NCI-H1694 (cell line): Measurements from ENCODE around the gene ZCCHC7.

Experiments
- DNase-seq: peaks from one replicate; lab custom pipeline; 2025; lab: John Stamatoyannopoulos, UW

Gene ZCCHC7

DNA sequence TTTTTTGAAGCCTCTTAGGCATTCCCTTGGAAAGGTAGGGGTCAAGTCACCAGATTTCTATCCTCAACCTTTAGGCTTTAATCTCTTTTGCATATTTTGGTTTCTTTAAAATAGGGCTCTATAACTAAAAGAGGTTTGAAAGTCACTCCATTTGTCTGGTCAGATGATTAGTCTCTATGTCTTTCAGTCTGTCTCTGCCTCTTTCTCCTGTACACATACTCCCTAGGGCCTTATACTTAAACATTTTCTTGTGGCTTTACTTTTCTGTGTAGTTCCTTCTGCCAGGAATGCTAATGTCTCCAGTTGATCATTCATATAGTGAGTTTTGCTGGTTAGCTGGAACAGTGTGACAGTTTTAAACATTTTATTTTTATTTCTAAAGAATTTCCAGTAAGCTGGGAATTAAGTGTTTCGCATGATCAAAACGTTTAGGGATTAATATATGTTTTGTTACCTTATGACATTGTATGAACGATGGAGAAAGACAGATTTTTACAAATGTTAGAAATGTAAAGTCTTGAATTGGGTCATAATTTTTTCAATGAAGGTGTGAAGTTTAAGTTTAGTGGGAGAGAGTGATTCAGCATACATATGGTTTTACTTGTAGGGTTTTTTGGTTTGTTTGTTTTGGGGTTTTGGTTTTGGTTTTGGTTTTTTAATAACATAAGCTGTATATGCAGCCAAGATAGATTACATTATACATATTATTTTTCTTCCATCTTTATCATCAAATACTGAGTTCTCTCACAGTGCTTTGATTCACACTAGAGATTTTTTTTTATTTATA, 90.6 kb downstream of the ZCCHC7 start:
- no peak for DNase-seq

DNA sequence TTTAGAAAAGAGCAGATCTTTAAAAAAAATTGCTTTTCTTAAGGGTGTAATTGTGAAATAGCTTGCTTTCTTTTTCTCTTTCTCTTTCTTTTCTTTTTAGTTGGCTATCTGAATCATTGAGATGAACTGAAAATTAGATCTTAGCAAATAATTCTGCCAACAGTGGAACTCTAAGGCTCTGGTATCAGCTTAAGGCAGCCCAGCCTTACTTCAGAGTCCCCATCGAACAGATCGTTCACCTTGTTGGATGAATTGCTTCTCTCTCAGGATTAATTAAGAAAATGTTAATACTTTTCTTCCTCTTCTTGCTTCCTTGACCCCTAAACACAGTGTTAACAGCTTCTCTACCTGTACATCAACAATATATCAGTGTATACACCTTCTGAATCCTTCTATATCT, 92.1 kb downstream of the ZCCHC7 start:
- no peak for DNase-seq

DNA sequence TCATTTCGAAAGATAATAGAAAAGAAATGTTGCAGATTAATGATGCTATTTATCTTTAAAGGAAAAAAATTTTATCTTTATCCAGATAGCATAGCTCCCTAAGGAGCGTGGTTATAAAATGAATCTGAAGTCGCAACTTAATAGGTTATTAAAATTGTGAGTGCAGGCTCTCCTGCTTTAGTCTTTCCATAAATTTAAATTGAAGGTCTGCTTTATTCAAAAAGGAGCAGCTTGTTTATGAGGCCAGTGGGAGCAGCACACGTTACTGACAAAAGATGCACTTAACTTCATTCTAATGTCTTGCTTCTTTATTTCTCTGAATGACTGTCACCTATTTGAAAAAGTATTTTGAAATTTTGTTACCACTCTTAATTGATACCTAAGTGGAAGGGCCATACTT, 95.0 kb downstream of the ZCCHC7 start:
- DNase-seq, result no peak

DNA sequence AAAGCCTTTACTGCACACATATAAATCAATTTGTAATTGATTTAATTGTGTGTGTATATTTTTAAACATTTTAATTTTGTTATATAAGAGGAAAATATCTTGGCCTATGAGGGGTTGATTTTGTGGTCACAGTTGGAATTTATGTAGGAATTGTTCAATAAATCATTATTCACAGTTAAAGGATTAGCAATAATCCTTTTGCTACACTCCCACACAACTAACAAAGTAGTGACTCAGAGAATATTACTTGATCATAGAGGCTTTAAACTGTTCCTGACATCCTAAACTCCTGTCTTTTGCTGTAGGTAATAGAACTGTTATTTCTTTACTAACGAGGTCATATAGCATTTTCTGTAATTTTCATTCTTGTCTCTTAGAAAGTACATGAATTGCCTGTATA, 95.5 kb downstream of the ZCCHC7 start:
- no peak for DNase-seq

DNA sequence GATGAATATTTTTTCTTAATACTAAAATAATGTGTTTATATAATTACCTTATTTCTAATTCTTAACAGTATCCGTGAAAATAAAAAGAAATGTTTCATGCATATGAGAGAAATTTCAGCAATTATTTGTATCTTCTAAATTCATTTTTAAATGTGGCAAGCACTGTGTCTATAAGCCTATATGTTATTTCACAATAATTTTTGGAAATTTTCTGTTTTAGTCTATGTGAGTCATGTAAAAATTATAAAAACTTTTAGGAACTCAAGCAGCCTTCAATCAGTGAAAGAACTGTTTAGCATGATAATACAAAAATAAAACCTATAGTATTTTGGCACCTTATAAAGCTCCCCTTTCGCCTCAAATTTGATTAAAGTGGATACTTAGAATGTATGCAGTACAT, 96.8 kb downstream of the ZCCHC7 start:
- DNase-seq, result no peak

DNA sequence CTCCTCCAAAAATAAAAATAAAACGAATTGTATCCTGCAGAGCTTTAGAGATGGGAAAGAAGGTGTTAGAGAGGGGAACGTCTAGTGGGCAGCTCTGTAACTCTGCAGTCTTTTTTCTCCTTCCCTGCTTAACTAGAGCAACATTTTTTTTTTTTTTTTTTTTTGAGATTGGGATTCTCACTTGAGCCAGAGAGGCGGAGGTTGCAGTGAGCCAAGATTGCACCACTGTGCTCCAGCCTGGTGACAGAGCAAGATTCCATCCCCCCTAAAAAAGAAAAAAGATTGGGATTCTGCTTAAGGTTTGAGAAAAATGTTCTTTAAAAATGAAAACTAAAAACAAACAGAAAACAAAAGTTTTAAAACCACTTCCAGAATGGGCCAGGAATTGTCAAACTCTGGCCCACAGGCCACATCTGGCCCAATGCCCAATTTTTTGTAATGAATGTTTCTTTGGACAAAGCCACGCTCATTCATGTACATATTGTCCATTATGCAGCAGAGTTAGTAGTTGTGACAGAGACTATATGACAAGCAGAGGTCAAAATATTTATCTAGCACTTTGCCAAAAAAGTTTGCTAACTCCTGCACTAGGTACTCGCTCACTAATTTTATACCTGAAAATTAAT, 98.5 kb downstream of the ZCCHC7 start:
- no peak for DNase-seq

DNA sequence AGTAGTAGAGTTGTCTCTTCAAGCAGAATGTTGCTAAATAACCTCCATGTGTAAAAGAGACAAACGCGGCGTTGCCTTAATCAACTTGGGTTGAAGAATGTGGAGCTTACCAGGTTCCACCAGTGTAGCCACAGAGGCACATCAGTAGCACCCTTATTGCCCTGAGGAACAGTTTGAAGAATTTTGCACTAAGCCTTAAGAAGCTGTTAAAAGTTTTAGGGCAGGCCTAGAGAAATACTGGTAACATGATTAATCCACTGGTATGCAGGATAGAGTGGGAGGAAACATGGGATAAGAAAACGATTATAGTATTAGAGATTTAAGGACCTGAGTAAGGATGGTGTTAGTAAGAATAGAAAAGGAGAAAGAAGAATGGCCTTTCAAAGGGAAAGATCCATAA, 100.6 kb downstream of the ZCCHC7 start:
- DNase-seq, result no peak

DNA sequence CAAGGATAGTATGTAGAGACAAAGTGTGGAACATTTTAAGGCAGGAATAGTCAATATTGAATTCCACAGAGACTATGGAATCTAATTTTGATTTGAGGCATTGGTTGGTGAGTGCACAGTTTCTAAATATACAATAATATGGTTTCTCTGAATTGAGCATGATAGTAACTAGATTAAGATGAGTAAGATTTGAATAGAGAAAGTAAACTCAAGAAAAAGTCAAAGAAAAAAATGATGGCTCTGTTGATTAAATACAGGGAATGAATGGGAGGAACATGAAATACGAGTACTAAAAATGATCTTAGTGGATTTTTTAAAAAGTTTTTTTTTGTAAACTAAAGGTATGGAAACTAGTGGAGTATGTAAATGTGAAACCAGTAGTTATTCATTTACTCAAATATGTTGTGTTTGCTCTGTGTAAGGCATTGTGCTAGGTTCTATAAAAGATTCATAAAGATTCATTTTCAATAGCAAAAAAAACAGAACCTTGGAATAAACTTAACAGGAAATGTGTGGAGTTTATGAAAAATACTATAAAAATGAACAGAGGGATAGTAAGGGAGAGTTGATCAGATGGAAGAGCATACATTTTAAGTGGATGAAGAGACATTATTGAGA, 101.2 kb downstream of the ZCCHC7 start:
- DNase-seq, result no peak

DNA sequence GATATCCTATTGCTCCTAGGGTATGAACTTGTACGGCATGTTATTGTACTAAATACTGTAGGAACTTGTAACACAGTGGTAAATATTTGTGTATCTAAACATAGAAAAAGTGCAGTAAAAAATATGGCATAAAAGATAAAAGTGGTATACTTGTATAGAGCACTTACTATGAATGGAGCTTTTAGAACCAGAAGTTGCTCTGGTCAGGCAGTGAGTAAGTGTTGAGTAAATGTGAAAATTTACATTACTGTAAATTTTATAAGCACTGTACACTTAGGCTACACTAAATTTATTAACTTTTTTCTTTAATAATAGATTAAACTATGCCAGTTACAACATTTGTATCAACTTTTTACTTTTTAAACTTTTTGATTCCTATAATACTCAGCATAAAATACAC, 109.1 kb downstream of the ZCCHC7 start:
- no peak for DNase-seq

DNA sequence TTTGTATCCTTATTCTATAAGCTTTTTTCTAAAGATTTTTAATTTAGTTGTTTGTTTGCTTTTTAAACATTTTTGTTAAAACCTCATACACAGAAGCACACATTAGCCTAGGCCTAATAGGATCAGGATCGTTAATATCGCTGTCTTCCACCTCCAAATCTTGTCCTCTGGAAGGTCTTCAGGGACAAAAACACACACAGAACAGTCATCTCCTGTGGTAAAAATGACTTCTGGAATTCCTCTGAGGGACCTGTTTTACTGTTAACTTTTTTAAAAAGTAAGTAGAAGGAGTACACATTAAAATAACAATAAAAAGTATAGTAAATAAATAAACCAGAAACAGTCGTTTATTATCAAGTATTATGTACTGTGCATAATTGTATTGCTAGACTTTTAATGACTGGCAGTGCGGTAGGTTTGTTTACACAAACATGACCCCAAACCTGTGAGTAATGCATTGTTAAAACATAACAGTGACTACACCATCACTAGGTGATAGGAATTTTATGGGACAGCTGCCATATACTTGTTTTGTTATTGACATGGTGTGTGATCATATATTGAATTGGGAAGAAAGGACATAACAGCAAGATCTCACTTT, 109.6 kb downstream of the ZCCHC7 start:
- no peak for DNase-seq

DNA sequence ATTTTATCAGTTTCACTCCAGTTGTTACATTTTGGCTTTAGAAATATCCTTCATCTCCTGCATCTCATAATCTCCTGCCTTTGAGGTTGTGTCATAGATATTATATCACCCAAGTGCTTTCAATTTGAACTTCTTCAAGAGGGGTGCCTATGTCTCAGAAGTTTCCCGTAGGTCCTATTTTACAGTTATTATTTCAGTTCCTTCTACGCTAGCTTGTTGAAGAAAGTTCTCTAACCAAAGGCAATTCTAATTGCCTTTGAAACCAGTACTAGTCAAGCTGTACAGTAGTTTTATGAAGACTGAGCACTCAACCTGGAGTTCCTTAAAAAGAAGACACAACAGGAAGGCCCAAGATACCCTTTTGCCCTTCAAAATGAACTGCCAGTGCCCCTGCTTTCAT, 116.4 kb downstream of the ZCCHC7 start:
- no peak for DNase-seq

DNA sequence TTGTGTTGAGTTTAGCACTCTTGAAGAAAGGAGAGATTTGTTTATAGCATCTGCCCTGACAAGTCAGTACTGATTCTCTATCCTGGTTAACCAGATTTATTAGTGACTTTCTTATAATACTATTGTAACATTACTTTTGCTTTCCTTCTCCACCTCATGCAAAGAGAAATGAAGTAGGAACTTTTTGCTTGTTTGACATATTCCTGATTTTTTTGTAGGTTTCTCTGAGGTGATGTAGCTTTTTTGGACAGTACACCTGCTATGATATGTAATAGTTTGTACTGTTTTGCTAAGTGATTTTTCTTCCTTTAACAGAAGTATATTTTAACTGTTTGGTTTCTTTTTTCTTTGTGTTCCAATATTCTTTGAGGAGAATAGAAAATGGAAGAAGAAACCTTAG, 117.7 kb downstream of the ZCCHC7 start:
- no peak for DNase-seq

DNA sequence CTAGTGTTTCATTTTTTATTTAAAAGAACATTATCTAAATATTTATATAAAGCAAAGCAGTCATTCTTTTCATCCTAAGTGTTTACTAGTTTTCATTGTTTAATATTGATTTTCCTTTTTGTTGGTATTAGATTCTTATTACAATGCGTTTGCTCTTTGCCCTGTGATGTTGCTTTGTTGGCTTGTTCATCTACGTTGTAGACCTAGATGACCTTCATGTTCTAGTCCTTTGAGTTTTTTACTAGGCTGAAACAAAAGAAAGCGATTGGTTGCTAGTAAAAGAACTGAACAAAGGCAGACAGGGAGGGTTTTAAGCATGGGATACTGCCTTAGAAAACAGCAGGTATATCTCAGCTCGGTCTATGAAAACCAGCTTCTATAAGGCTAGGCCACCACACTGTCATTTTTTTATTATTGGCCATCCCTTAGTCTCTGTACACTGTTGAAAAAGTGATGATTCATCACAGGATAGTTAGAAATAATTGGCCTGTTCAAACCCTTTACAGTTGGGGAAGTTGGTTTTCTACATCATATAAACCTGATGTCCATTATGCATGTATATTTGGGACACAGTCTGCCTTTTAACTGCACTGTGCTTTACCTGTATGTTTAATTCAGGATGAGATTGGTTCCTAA, 119.0 kb downstream of the ZCCHC7 start:
- DNase-seq, result no peak

DNA sequence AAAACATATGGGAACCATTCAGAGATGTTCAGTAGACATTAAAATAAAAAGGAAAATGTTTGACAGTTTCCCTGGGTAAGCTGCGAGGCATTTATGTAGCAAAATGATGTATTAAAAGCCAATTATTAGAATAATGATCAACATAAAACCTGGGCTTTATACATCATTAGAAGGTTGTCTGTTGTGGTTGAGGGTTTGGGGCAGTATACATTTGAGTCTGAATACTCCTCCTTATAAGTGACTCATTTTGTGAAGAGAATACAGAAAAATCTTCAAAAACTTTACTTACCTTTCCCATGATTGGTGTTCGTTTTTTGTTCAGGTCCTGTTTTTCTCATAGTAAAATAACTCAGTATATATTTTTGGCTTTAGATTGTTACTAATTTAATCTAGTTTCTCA, 119.5 kb downstream of the ZCCHC7 start:
- DNase-seq, result no peak

DNA sequence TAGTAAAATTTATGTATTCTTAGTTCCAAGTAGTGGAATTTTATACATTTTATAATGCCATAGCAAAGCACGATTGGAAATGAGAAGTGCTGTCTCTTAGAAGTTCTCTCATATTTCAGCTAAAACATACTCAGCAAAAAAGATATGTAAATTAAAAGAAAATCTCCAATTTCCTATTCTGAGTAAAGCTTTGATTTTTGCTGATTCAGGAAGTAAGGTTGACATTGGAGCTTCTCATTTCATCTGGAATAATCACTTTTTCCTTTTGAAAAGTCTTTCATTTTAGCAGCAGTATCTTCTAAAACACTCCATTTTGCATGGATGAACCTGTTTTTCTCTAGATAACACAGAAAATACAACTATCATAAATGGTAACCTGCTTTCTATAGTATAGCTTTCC, 121.0 kb downstream of the ZCCHC7 start:
- DNase-seq, result no peak

DNA sequence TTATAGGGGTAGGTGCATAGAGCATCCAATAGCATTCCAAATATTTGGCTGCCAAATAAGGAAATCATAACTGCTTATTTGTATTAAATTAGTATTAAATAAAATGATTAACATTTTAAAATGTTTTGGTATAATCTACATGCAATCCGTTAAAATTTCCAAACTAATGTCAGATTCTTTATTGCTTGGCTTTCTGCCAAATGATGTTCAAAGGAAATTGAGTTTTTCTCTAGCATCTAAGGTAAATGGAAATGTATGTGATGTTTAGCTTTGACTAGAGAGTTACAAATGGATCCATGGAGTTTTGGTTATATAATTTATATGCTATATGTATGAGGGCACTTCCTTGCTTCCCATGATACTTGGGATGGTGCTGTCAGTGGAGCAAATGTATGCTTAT, 121.7 kb downstream of the ZCCHC7 start:
- DNase-seq, result no peak

DNA sequence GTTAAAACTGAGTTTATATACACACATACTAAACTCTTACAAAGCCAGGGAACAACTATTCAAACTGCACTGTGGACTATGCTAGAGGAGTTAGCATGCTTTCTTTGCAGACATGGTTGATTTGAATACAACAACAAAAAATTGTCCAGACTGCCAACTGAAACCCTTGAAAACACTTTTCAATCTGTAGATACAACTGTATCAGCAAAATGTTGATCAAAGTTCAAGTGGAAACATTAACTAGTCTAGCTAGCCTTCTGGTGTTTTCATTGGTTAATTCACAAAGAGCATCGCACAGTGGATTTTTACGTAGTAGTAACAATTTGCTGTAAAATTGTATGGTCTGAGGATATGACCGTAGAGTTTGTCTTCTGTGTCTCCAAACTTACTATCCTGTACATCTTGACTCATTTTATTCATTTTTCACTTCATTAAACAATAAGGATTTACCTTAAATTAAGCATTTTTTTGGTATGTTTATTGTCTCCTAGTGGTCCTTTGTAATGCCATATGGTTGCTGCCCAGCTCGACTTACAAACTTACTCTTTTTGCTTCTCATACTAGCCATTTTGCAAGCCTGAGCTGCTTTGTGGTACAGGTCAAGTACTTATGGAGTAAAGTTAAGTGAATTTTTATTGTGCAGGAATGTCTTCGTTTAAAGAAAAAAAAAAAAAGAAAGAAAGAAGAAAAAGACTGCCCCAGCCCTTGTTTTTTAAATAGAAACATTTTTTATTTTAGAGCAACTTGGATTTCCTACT, 123.4 kb downstream of the ZCCHC7 start:
- DNase-seq, result no peak

DNA sequence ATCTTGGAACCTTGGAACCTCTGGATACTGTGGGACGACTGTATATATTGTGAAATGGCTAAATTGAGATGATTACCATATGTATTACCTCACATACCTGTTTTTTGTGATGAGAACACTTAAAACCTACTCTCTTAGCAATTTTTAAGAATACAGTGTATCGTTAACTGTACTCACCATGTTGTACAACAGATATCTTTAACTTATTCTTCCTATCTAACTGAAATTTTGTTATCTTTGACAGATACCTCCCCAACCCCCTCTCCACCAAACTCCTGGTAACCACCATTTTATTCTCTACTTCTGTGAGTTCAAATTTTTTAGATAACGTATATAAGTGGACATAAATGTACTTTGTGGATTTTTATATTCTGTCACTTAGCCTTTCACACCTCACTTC, 126.5 kb downstream of the ZCCHC7 start:
- no peak for DNase-seq

DNA sequence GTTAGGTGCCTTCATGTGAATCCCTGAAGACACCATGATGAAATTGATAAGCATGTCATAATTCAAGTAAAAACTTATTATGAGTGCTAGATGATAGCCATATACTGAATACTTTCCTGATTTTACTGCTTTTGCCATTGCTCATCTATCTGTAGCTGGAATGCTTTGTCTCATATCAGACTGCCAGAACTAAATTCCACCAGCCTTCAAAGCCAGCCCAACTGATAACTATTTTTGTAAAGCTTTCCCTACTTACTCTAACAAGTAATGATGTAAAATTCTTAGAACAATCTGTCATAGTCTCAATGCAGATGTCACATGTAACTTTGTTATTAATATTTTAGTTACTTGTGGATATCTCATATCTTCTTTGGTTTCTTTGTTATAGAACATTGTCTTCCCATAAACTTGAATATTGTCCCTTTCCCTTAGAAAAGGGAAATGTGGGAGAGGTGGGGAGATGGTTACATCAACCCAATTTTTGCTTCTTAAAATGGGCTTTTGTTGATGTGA, 128.3 kb downstream of the ZCCHC7 start:
- no peak for DNase-seq

DNA sequence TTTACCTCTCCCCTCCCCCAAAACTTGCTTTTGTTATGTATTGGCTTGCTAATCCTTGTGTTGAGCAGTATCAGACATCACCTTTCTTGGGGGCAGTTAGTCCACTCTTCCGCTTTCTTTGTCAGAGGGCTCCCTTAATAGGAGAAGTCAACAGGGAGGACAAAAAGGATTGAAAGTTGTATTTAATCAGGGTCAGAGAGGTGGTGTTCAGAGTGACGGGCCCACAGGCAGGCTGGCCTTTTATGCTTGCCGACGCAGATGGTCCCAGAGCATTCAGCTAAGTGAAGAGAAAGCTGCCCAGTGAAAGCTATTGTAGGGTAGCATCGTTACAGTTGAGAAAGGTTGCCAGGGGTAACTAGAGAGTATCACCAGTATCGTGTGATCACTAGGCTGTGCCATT, 131.1 kb downstream of the ZCCHC7 start:
- DNase-seq, result no peak

DNA sequence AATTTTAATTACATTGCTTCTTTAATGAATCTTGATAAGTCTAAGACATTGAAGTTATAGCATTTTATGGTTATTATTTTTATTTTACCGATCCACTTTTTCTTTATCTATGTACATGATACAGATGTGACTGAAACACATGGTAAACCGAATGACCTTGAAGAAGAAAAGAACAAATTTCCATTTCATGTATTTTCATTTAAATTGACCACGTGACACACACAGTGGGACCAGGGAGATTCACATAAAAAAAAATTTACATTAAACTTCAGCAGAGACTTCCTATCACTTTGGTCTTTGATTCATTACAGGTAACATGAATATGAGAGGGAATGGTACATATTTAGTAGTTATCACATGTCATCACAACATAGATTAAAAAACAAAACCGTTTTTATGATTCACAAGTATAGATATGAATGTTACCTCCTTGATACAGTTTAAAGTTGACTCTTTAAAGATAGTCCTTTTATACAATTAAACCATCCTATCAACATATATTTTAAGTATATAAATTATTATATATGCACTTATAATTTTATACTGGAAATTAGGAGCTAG, 133.1 kb downstream of the ZCCHC7 start:
- no peak for DNase-seq
